Osteoblast (primary cell): ENCODE measurements around the gene HOTAIR. TPM values are rescaled to one million over a fixed set of nuclear protein-coding genes. Genes with fewer than 3 reads are reported as not detected.
A peak's percentile ranks its signal among the peaks of the same experiment; 100 is the strongest.

Experiments used
- DNase-seq: peaks from one replicate; pipeline ENCODE4 v3.0.0; 2011; ENCODE audit warnings: low spot score, mixed read lengths; ENCODE audit not compliant: insufficient read length; ENCODE audit errors: missing footprints
- H2AFZ ChIP-seq: 2 replicates; pipeline ENCODE4 v1.6.0; 2011; ENCODE audit warnings: mild to moderate bottlenecking, low read length
- H3K27ac ChIP-seq: 2 replicates; pipeline ENCODE4 v1.5.1; 2011; ENCODE audit warnings: mild to moderate bottlenecking, low read depth, low read length, moderate library complexity
- H3K27me3 ChIP-seq: 2 replicates; pipeline ENCODE4 v1.6.0; 2012; ENCODE audit warnings: mild to moderate bottlenecking, control low read depth, inconsistent platforms, low read length, moderate library complexity; ENCODE audit not compliant: insufficient read depth
- H3K36me3 ChIP-seq: 2 replicates; pipeline ENCODE4 v1.5.1; 2011; ENCODE audit warnings: mild to moderate bottlenecking, low read length, control low read depth, moderate library complexity; ENCODE audit not compliant: insufficient read depth
- H3K4me1 ChIP-seq: 2 replicates; pipeline ENCODE4 v1.5.1; 2011; ENCODE audit warnings: mild to moderate bottlenecking, low read length, control low read depth, moderate library complexity; ENCODE audit not compliant: insufficient read depth
- H3K4me2 ChIP-seq: 2 replicates; pipeline ENCODE4 v1.6.0; 2011; ENCODE audit warnings: mild to moderate bottlenecking, low read length; ENCODE audit not compliant: insufficient read depth
- H3K4me3 ChIP-seq: fragments of 200-600 bp; sonication (generic); 3 replicates; pipeline ENCODE4 v1.5.1; 2012; ENCODE audit warnings: mild to moderate bottlenecking, low read length, inconsistent platforms; ENCODE audit not compliant: insufficient read depth
- H3K79me2 ChIP-seq: 2 replicates; pipeline ENCODE4 v1.6.0; 2012; ENCODE audit warnings: mild to moderate bottlenecking, low read length, control low read depth, inconsistent platforms; ENCODE audit not compliant: insufficient read depth
- H3K9me3 ChIP-seq: 2 replicates; pipeline ENCODE4 v1.5.1; 2011; ENCODE audit warnings: low read depth, low read length, control low read depth
- H4K20me1 ChIP-seq: 2 replicates; pipeline ENCODE4 v1.6.0; 2012; ENCODE audit warnings: mild to moderate bottlenecking, low read length, control low read depth; ENCODE audit not compliant: insufficient read depth
- total RNA-seq: library from RNA; depleted of rRNA; stranded (reverse); fragments of >200 nt; gene quantifications from 2 replicates; pipeline ENCODE4 v1.2.3, GENCODE V29; 2012
- TF ChIP-seq, protein P1 (sequence below): IDR thresholded peaks from 2 replicates; pipeline ENCODE4 v1.5.1; 2011; ENCODE audit warnings: mild to moderate bottlenecking, low read depth, low read length, moderate library complexity; ENCODE audit errors: extremely low read depth

Gene HOTAIR
- total RNA-seq, 1 donor = 0.72 TPM

DNA sequence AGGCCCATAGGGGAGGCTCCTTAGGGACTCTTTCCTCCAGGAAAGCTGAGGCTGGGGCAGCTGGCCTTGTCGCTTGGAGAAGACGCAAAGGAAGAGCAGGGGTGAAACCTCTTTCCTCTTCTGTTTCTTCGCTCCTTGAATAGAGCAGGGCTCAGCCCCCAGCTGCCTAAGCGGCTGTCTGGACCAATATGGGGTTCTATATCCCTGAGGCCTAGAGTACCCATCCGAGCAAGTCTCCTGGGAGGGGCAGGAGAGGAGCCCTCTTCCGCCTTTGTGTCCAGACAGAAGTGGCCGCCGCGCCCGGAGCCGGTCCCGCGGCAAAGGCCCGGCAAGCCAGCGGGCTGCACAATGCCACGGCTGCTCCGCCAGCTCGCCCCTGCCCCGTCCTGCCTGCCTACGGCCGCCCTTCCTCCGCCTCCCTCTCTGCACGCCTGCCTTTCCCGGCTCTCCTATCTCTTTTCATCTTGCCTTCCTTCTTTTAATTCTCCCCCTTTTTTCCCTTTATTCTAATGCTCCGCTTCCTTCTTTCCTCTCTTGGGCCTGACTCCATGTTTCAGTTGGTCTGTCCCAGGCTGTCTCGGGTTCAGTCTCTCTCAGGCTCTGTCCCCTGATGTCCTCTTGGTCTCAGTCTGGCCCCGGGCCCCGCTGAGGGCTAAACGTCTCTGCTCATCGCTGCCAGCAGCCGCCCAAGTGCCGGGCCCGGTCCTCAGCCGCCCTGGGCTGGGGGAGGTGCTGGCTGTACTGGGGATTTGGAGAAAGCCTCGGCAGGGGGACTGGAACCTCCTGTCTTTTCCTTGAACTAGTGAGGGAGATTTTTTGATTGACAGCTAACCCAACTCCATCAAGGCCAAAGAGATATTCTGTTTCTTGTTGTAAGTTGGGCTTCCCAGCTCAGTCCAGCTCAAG, 22.7 kb upstream of the HOTAIR start:
- Histone ChIP-seq H3K4me1 (peaks cover 48% of the 10 kb centered on the region), H3K4me2 (peak overlapping the region; percentile 88), H3K79me2 (peaks cover 98% of the 10 kb centered on the region), H3K27ac (peak overlapping the region; percentile 91), H4K20me1 (peaks cover 12% of the 10 kb centered on the region), H3K36me3 (peaks cover 3% of the 10 kb centered on the region), H2AFZ (peak overlapping the region; percentile 42), H3K9me3 (no peaks in the 10 kb centered on the region), H3K4me3 (peak overlapping the region; percentile 83), H3K27me3 (no peaks in the 10 kb centered on the region)
- DNase-seq = peak; percentile 86
- TF ChIP-seq, protein P1, sequence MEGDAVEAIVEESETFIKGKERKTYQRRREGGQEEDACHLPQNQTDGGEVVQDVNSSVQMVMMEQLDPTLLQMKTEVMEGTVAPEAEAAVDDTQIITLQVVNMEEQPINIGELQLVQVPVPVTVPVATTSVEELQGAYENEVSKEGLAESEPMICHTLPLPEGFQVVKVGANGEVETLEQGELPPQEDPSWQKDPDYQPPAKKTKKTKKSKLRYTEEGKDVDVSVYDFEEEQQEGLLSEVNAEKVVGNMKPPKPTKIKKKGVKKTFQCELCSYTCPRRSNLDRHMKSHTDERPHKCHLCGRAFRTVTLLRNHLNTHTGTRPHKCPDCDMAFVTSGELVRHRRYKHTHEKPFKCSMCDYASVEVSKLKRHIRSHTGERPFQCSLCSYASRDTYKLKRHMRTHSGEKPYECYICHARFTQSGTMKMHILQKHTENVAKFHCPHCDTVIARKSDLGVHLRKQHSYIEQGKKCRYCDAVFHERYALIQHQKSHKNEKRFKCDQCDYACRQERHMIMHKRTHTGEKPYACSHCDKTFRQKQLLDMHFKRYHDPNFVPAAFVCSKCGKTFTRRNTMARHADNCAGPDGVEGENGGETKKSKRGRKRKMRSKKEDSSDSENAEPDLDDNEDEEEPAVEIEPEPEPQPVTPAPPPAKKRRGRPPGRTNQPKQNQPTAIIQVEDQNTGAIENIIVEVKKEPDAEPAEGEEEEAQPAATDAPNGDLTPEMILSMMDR = no peak

DNA sequence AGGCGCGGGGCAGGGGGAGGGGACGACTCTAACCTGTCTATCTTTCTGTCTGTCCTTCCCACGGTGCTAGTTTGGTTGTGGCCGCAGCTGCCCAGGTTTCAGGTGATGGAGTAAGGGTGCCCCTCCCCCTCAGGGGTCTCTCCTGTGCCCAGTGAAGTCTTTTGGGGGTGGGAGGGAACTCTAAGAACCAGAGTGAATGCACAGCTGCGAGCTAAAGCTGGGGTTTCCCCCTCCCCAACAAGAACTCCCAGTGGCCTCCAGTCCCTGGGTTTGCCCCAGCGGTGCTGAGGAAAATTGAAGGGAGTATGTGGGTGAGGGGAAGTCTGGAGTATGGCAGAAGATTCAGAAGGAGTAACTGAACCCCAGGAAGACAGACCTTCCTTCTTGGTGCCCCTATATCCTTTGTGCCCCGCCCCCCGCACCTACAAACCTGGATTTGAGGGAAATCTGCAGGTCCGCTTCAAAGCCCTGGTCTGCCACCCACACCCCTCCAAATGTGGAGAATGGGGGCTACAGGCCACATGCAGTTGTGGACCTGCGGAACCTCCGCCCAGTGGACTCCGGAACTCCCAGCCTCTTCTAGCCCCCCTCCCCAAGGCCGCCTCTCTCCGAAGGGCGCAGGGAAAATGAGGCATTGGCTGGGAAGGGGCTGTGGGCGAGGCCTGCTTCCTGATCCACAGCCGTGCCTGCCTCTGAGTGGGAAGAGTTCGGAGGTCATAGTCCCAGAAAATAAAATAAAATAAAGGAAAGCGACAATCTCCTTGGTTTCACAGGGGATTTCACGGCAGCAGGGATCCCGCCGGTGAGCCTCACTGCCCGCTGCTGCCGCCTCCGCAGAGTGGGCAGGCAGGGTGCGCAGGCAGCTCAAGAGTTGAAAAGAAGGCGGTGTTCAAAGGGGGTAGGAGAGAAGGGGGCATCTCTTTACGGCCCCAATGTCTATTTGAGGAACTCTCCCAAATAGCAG, 21.8 kb upstream of the HOTAIR start:
- Histone ChIP-seq H3K4me3 (peak overlapping the region; percentile 83), H3K36me3 (no peaks in the 10 kb centered on the region), H2AFZ (peak overlapping the region; percentile 72), H3K9me3 (no peaks in the 10 kb centered on the region), H3K4me2 (peak overlapping the region; percentile 88), H3K27ac (peak overlapping the region; percentile 91), H3K27me3 (no peaks in the 10 kb centered on the region), H3K79me2 (peaks cover 98% of the 10 kb centered on the region), H3K4me1 (peaks cover 46% of the 10 kb centered on the region), H4K20me1 (peaks cover 20% of the 10 kb centered on the region)
- DNase-seq = peak; percentile 90
- TF ChIP-seq, protein P1 = peak; percentile 6

GRCh38 chr12:53995378-53996239, 20.9 kb upstream of the HOTAIR start:
- Histone ChIP-seq H3K4me1 (peaks cover 47% of the 10 kb centered on the region), H3K4me2 (peak overlapping the region; percentile 88), H3K79me2 (peaks cover 98% of the 10 kb centered on the region), H4K20me1 (peaks cover 22% of the 10 kb centered on the region), H2AFZ (peak overlapping the region; percentile 81), H3K27me3 (no peaks in the 10 kb centered on the region), H3K4me3 (peak overlapping the region; percentile 83), H3K36me3 (no peaks in the 10 kb centered on the region), H3K27ac (peak overlapping the region; percentile 91), H3K9me3 (no peaks in the 10 kb centered on the region)
- TF ChIP-seq, protein P1 = no peak
- peak; percentile 93 for DNase-seq
